Muscle of back (tissue), 13 donors: ENCODE measurements around the gene PDE6D. TPM values are rescaled to one million over a fixed set of nuclear protein-coding genes. Genes with fewer than 3 reads are reported as not detected.

ENCODE experiments used
- DNase-seq, 3 donors: peaks; one replicate each; pipeline versions ENCODE4 v3.0.0 to v3.0.0-alpha.2; 2013
- long read RNA-seq, 9 donors: transcript quantifications; one replicate each; lab custom pipeline, GENCODE V29; 2026
- polyA plus RNA-seq, 10 donors: library from polyadenylated mRNA; unstranded; fragments of 120-200 nt; gene quantifications; one replicate each; pipeline ENCODE4 v1.2.1, GENCODE V29; 2013; ENCODE audit not compliant: insufficient read length in 10 of 10

The PDE6D gene
- polyA plus RNA-seq: 10 to 100 TPM; 16.4 to 23.8 (median 19.5) TPM
- long read RNA-seq, donor 1, transcript PDE6D-201 (5 exons, 1,175 nt): major isoform, 11 of 13 reads
- long read RNA-seq, donor 1, partial matches to known transcripts: 0 of 13 reads
- long read RNA-seq, donor 1, other reads (novel, unspliced or antisense): 0 of 13 reads
- long read RNA-seq, donor 2, transcript PDE6D-201 (5 exons, 1,175 nt): major isoform, 6 of 6 reads
- long read RNA-seq, donor 2, partial matches to known transcripts: 0 of 6 reads
- long read RNA-seq, donor 2, other reads (novel, unspliced or antisense): 0 of 6 reads
- long read RNA-seq, donor 3: 0 reads
- long read RNA-seq, donor 4, partial matches to known transcripts: 0 of 1 reads
- long read RNA-seq, donor 4, other reads (novel, unspliced or antisense): 0 of 1 reads
- long read RNA-seq, donor 5, transcript PDE6D-201 (5 exons, 1,175 nt): major isoform, 9 of 11 reads
- long read RNA-seq, donor 5, partial matches to known transcripts: 0 of 11 reads
- long read RNA-seq, donor 5, other reads (novel, unspliced or antisense): 0 of 11 reads
- long read RNA-seq, donor 6, transcript PDE6D-201 (5 exons, 1,175 nt): major isoform, 9 of 9 reads
- long read RNA-seq, donor 6, partial matches to known transcripts: 0 of 9 reads
- long read RNA-seq, donor 6, other reads (novel, unspliced or antisense): 0 of 9 reads
- long read RNA-seq, donor 7, transcript PDE6D-201 (5 exons, 1,175 nt): major isoform, 8 of 11 reads
- long read RNA-seq, donor 7, partial matches to known transcripts: 0 of 11 reads
- long read RNA-seq, donor 7, other reads (novel, unspliced or antisense): 0 of 11 reads
- long read RNA-seq, donor 8, transcript PDE6D-201 (5 exons, 1,175 nt): major isoform, 7 of 7 reads
- long read RNA-seq, donor 8, partial matches to known transcripts: 0 of 7 reads
- long read RNA-seq, donor 8, other reads (novel, unspliced or antisense): 0 of 7 reads
- long read RNA-seq, donor 9: 0 reads

GRCh38 chr2:231780909-231781797 lies at the start of gene PDE6D:
Gene PDE6D (minus strand): TSS chr2:231781282. CDS start chr2:231781114, 168 bp downstream.
- peak; percentile 98 to 100 (median 99) for DNase-seq

GRCh38 chr2:231821908-231822307 lies 40.8 kb upstream of the PDE6D start:
- no peak for DNase-seq

GRCh38 chr2:231820786-231821303 lies 39.8 kb upstream of the PDE6D start:
- no peak for DNase-seq

- no peak for DNase-seq
These were observed 38.5 kb upstream of the PDE6D start for GRCh38 chr2:231819447-231820042.

GRCh38 chr2:231816327-231817026 lies 35.4 kb upstream of the PDE6D start:
- DNase-seq: no peak

GRCh38 chr2:231810905-231811304 lies 29.8 kb upstream of the PDE6D start:
- DNase-seq: peak in 1 of 3 donors; percentile 28

GRCh38 chr2:231807020-231807419 lies 25.9 kb upstream of the PDE6D start:
- no peak for DNase-seq

GRCh38 chr2:231803501-231804138 lies 22.5 kb upstream of the PDE6D start:
- no peak for DNase-seq

GRCh38 chr2:231800493-231801091 lies 19.5 kb upstream of the PDE6D start:
- no peak for DNase-seq

GRCh38 chr2:231795525-231796327 lies 14.6 kb upstream of the PDE6D start:
- no peak for DNase-seq

GRCh38 chr2:231794383-231794782 lies 13.3 kb upstream of the PDE6D start:
- DNase-seq: no peak

- no peak for DNase-seq
These were observed 10.0 kb upstream of the PDE6D start for GRCh38 chr2:231791107-231791506.

- no peak for DNase-seq
These were observed 5.8 kb upstream of the PDE6D start for GRCh38 chr2:231786917-231787292.

GRCh38 chr2:231786177-231786916 lies 5.3 kb upstream of the PDE6D start, which contains the start of gene COPS7B:
Gene COPS7B (plus strand): TSS chr2:231786445. CDS start chr2:231788571, 2,126 bp downstream.
- peak; percentile 72 to 93 (median 86) for DNase-seq

GRCh38 chr2:231785822-231786176 lies 4.7 kb upstream of the PDE6D start:
- DNase-seq: no peak

- peak in 1 of 3 donors; percentile 11 for DNase-seq
These were observed 4.3 kb upstream of the PDE6D start for GRCh38 chr2:231785413-231785812.
